ENCODE measurements around the gene POC1A.

- TF ChIP-seq, protein P1, sequence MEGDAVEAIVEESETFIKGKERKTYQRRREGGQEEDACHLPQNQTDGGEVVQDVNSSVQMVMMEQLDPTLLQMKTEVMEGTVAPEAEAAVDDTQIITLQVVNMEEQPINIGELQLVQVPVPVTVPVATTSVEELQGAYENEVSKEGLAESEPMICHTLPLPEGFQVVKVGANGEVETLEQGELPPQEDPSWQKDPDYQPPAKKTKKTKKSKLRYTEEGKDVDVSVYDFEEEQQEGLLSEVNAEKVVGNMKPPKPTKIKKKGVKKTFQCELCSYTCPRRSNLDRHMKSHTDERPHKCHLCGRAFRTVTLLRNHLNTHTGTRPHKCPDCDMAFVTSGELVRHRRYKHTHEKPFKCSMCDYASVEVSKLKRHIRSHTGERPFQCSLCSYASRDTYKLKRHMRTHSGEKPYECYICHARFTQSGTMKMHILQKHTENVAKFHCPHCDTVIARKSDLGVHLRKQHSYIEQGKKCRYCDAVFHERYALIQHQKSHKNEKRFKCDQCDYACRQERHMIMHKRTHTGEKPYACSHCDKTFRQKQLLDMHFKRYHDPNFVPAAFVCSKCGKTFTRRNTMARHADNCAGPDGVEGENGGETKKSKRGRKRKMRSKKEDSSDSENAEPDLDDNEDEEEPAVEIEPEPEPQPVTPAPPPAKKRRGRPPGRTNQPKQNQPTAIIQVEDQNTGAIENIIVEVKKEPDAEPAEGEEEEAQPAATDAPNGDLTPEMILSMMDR (IDR thresholded peaks at IDR 0.05; ENCODE audit: low read depth, low read length), result no peak
- no peak for TF ChIP-seq EZH2phosphoT487 (IDR thresholded peaks at IDR 0.05; ENCODE audit: low read depth)
Measured at GRCh38 chr3:52118156-52118875, 35.9 kb downstream of the POC1A start.
